ENCODE results near the gene B9D2.
A peak's percentile ranks its signal among the peaks of the same experiment; 100 is the strongest.

B9D2 gene

DNA sequence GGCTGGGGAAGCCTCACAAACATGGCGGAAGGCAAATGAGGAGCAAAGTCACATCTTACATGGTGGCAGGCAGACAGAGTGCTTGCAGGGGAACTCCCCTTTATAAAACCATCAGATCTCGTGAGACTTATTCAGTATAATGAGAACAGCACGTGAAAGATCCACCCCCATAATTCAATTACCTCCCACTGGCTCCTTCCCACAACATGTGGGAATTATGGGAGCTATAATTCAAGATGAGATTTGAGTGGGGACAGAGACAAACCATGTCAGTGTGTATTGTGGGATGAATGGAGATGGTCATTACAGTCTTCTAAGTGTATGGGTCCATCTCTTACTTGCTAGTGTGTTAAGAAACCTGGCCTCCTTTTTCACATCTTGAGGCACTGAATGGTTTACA lies 38.1 kb upstream of the B9D2 start:
- Histone ChIP-seq H3K9ac (ENCODE audit: low read depth, low read length) (no peak overlapping the region), H3K4me1 (ENCODE audit: control insufficient read depth, insufficient read depth, low read length) (peaks cover 8% of the 10 kb centered on the region), H3K4me3 (ENCODE audit: low read length) (no peak overlapping the region), H3K4me2 (ENCODE audit: low read length) (no peak overlapping the region), H3K27me3 (ENCODE audit: control insufficient read depth, insufficient read depth, low read length) (no peaks in the 10 kb centered on the region), H3K36me3 (ENCODE audit: insufficient read depth, low read length) (peaks cover 2% of the 10 kb centered on the region), H3K9me3 (replicated peaks; ENCODE audit: low read length) (no peaks in the 10 kb centered on the region)

DNA sequence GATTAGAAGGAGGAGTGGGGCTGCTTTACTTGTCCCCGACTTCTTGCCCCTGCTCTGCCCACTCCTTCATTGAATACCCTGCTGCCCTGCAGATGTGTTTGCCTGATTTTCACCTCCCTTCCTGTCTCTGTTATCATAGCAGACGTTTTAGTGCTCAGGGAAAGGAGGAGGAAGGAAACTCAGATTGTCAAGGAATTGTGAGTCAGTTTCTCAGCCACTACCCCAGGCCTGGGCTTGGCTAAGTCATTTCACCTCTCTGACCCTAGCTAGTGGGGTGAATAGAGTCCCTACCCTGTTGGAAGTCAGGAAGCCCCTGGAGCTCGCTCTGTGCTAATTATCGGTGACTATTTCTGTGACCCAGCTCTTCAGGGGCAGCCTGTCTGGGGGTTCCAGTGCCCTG lies 37.5 kb upstream of the B9D2 start:
- no peak overlapping the region for H3K4me2 ChIP-seq (ENCODE audit: low read length)
- no peaks in the 10 kb centered on the region for H3K27me3 ChIP-seq (ENCODE audit: control insufficient read depth, insufficient read depth, low read length)
- H3K4me1 ChIP-seq (ENCODE audit: control insufficient read depth, insufficient read depth, low read length): peaks cover 8% of the 10 kb centered on the region
- H3K36me3 ChIP-seq (ENCODE audit: insufficient read depth, low read length): peaks cover 2% of the 10 kb centered on the region
- no peak overlapping the region for H3K9ac ChIP-seq (ENCODE audit: low read depth, low read length)
- H3K4me3 ChIP-seq (ENCODE audit: low read length): no peak overlapping the region
- no peaks in the 10 kb centered on the region for H3K9me3 ChIP-seq (replicated peaks; ENCODE audit: low read length)

DNA sequence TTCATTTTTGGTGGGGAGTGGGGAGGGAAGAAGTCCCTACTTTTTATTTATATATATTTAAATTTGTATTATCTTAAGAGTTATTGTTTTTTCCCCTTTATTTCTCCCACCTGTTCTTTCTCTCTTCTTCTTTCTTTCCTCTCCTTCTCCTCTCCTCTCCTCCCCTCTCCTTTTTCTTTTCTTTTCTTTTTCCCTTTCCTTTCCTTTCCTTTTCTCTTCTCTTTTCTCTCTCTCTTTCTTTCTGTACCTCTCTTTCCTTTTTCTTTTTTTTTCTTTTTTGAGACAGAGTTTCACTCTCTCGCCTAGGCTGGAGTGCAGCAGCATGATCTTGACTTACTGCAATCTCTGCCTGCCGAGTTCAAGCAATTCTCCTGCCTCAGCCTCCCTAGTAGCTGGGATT lies 35.6 kb upstream of the B9D2 start:
- H3K9ac ChIP-seq (ENCODE audit: low read depth, low read length): no peak overlapping the region
- no peak overlapping the region for H3K4me2 ChIP-seq (ENCODE audit: low read length)
- no peak overlapping the region for H3K4me3 ChIP-seq (ENCODE audit: low read length)
- no peaks in the 10 kb centered on the region for H3K27me3 ChIP-seq (ENCODE audit: control insufficient read depth, insufficient read depth, low read length)
- peaks cover 2% of the 10 kb centered on the region for H3K36me3 ChIP-seq (ENCODE audit: insufficient read depth, low read length)
- peaks cover 8% of the 10 kb centered on the region for H3K4me1 ChIP-seq (ENCODE audit: control insufficient read depth, insufficient read depth, low read length)
- H3K9me3 ChIP-seq (replicated peaks; ENCODE audit: low read length): no peaks in the 10 kb centered on the region

DNA sequence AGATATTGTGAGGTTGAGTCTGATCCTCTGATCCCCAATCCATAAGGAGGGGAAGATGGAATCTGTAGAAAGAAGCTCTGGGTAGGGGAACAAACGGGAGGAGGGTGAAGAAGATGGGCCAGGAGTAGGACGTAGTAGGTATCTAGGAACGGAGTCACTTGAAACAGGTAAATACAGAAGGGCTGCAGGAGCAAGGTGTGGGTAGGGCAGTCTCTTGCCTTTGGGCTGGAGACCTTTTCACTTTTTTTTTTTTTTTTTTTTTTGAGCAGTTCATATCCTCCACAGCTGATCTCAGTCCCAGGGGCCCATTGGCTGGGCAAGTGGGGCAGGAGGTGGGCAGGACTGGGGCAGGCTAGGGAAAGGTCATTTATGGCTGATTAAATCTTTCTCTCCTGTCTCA lies 35.1 kb upstream of the B9D2 start:
- Histone ChIP-seq H3K27me3 (ENCODE audit: control insufficient read depth, insufficient read depth, low read length) (no peaks in the 10 kb centered on the region), H3K9ac (ENCODE audit: low read depth, low read length) (peak overlapping the region; percentile 97), H3K4me1 (ENCODE audit: control insufficient read depth, insufficient read depth, low read length) (peaks cover 8% of the 10 kb centered on the region), H3K4me3 (ENCODE audit: low read length) (peak overlapping the region; percentile 91), H3K4me2 (ENCODE audit: low read length) (peak overlapping the region; percentile 99), H3K36me3 (ENCODE audit: insufficient read depth, low read length) (peaks cover 2% of the 10 kb centered on the region), H3K9me3 (replicated peaks; ENCODE audit: low read length) (no peaks in the 10 kb centered on the region)

DNA sequence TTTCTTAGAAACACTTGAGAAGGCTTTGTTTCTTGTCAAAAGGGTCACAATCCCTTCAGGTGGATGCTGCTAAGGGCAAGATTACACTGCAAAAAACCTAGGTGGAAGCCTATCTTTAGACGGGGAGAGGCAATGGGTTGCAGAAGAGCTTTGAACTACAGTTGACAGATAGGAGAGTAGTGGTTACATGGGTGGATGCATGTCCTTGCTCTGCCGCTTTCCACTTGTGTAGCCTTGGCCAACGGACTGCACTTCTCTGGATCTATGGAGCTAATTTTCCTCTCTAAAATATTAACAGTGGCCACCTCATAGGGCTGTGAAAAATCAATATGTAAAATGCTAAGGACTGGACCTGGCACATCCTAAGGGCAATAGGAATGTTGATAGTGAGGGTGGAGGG lies 34.6 kb upstream of the B9D2 start:
- H3K36me3 ChIP-seq (ENCODE audit: insufficient read depth, low read length): peaks cover 2% of the 10 kb centered on the region
- H3K9me3 ChIP-seq (replicated peaks; ENCODE audit: low read length): no peaks in the 10 kb centered on the region
- H3K27me3 ChIP-seq (ENCODE audit: control insufficient read depth, insufficient read depth, low read length): no peaks in the 10 kb centered on the region
- H3K4me3 ChIP-seq (ENCODE audit: low read length): peak overlapping the region; percentile 91
- H3K9ac ChIP-seq (ENCODE audit: low read depth, low read length): peak overlapping the region; percentile 97
- H3K4me2 ChIP-seq (ENCODE audit: low read length): peak overlapping the region; percentile 99
- H3K4me1 ChIP-seq (ENCODE audit: control insufficient read depth, insufficient read depth, low read length): peaks cover 8% of the 10 kb centered on the region

DNA sequence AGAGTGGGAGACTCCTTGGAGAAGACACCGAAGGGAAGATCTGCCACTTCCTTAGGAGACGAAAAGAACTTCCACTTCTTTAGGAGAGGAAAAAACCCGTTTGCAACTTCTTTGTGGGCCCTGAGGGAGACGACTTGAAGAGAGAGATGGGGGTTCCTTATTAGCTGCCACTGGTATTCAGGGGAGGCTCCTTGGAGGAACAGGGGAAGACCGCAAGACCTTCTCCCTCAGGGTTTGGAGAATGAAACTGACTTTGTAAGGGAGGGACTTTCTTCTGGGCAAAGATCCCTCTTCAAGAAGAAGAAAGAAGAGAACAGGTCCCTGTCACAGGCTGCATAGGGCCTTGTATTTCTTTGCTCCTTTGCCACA lies 34.1 kb upstream of the B9D2 start:
- no peaks in the 10 kb centered on the region for H3K27me3 ChIP-seq (ENCODE audit: control insufficient read depth, insufficient read depth, low read length)
- H3K36me3 ChIP-seq (ENCODE audit: insufficient read depth, low read length): no peaks in the 10 kb centered on the region
- H3K4me2 ChIP-seq (ENCODE audit: low read length): peak overlapping the region; percentile 99
- peak overlapping the region; percentile 91 for H3K4me3 ChIP-seq (ENCODE audit: low read length)
- H3K9me3 ChIP-seq (replicated peaks; ENCODE audit: low read length): no peaks in the 10 kb centered on the region
- H3K4me1 ChIP-seq (ENCODE audit: control insufficient read depth, insufficient read depth, low read length): peaks cover 8% of the 10 kb centered on the region
- peak overlapping the region; percentile 97 for H3K9ac ChIP-seq (ENCODE audit: low read depth, low read length)

DNA sequence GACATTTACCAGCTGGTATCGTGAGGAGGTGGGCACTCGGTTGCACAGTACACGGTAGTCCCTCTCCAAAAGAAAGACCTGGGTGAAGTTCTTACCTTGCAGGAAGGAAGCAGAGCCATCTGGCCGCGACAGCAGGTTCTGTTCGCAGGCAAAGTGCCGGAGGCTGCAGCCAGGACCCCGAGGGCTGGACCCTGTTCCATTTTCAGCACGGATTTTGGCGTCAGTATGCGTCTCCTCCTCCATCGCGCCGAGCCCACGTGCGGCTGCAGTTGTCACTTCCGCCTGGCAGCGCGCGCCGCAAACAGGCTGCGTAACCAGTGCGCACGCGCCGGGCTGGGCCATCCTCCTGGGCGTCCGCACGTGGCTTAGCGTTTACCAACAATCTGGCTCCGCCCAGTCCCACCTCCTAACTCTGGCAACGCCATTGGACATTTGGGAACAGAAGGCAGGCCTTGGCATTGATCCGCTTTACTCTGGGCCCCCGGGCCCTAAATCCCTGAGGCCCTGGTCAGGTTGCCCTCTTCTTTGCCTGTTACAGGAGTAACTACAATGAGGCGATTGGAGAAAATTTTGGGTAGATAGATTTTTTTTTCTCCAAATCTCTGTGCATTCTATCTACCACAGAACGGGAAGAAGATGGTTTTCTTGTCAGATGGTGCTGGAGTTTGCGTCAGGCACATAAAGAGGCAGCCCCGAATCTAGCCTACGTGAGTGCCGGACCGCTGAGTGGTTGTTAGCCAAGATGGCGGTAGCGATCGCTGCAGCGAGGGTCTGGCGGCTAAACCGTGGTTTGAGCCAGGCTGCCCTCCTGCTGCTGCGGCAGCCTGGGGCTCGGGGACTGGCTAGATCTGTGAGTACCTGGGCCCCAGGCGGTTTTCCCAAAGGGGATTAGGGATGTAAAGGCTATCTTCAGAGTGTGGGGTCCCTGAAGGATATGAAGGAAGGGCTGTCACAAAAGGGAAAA lies 33.4 kb upstream of the B9D2 start, which contains the start of the genes BCKDHA and EXOSC5:
Gene BCKDHA (plus strand): TSS at position 733 of the 964 bp plus-strand sequence. CDS start 10 bp downstream, at position 743.
Gene EXOSC5 (minus strand): TSS at position 274 of the 964 bp plus-strand sequence. CDS start 31 bp downstream, at position 243.
- peak within 1 kb of the TSS; percentile 97 for H3K9ac ChIP-seq (ENCODE audit: low read depth, low read length)
- H3K36me3 ChIP-seq (ENCODE audit: insufficient read depth, low read length): no peaks in the 10 kb centered on the region
- peak within 1 kb of the TSS; percentile 91 for H3K4me3 ChIP-seq (ENCODE audit: low read length)
- H3K4me1 ChIP-seq (ENCODE audit: control insufficient read depth, insufficient read depth, low read length): peaks cover 8% of the 10 kb centered on the region
- peak within 1 kb of the TSS; percentile 99 for H3K4me2 ChIP-seq (ENCODE audit: low read length)
- H3K27me3 ChIP-seq (ENCODE audit: control insufficient read depth, insufficient read depth, low read length): no peaks in the 10 kb centered on the region
- H3K9me3 ChIP-seq (replicated peaks; ENCODE audit: low read length): no peaks in the 10 kb centered on the region

DNA sequence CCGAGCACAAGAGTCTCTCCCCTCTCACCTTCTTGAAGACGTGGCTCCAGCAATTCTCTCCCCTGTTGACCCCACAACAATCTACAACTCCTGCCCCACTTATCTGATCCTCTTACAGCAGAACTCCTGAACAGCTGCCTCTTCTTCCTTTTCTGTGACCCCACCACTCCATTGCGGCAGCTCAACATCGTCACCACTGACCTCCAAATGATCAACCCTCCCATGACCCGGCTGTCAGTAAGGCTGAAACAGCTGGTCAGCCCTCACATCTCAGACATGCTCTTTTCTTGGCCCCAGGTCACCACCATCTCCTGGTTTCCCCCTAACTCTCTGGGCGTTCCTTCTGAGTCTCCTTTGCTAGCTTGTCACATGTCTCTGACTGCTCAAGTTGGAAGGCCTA lies 31.4 kb upstream of the B9D2 start:
- Histone ChIP-seq H3K4me1 (ENCODE audit: control insufficient read depth, insufficient read depth, low read length) (peaks cover 8% of the 10 kb centered on the region), H3K9me3 (replicated peaks; ENCODE audit: low read length) (no peaks in the 10 kb centered on the region)

DNA sequence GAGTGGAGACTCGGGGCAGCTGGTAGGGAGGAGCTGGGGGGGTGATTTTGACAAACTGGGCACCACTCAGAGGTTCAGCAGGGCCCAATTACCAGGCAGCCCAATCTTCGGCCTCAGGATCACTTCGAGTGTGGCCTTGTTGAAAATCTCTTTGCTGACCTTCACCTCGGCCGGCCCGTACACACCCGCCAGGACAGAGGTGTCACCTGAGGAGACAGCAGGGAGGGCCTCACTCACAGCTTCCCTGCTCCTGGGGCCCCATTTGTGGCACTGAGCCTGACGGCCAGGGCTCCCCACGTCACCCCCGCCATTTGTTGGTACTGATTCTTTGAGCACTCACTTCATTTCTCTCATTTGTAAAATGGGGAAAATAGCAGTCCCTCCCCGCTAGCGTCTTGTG lies 28.8 kb upstream of the B9D2 start:
- Histone ChIP-seq H3K9me3 (replicated peaks; ENCODE audit: low read length) (no peaks in the 10 kb centered on the region), H3K27me3 (ENCODE audit: control insufficient read depth, insufficient read depth, low read length) (no peaks in the 10 kb centered on the region), H3K36me3 (ENCODE audit: insufficient read depth, low read length) (peaks cover 14% of the 10 kb centered on the region), H3K4me3 (ENCODE audit: low read length) (no peak overlapping the region), H3K4me1 (ENCODE audit: control insufficient read depth, insufficient read depth, low read length) (no peaks in the 10 kb centered on the region), H3K4me2 (ENCODE audit: low read length) (no peak overlapping the region), H3K9ac (ENCODE audit: low read depth, low read length) (no peak overlapping the region)

More for the DNA sequence above, 31.4 kb upstream of the B9D2 start:
- Histone ChIP-seq H3K27me3 (ENCODE audit: control insufficient read depth, insufficient read depth, low read length) (no peaks in the 10 kb centered on the region), H3K9ac (ENCODE audit: low read depth, low read length) (no peak overlapping the region), H3K4me2 (ENCODE audit: low read length) (no peak overlapping the region), H3K4me3 (ENCODE audit: low read length) (no peak overlapping the region), H3K36me3 (ENCODE audit: insufficient read depth, low read length) (peaks cover 11% of the 10 kb centered on the region)

DNA sequence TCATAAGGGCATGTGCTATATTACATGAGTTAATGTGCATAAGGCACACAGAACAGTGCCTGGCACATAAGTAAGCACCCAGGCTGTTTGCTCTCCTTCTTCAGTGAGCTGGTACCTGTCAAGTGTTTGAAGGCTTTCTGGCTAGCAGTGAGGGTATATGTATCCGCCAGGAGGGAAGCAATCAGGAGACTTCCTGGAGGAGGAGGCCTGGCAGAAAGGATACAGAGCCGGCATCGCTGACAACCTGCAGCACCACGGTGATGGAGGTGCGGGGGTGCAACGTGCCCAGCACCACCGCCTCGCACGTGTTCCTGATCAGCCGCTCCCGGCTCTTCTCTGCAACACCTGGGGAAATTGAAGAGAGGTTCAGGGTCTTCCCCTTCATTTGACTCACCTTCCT lies 27.7 kb upstream of the B9D2 start:
- Histone ChIP-seq H3K9me3 (replicated peaks; ENCODE audit: low read length) (no peaks in the 10 kb centered on the region), H3K9ac (ENCODE audit: low read depth, low read length) (no peak overlapping the region), H3K4me1 (ENCODE audit: control insufficient read depth, insufficient read depth, low read length) (no peaks in the 10 kb centered on the region), H3K36me3 (ENCODE audit: insufficient read depth, low read length) (peaks cover 14% of the 10 kb centered on the region), H3K4me2 (ENCODE audit: low read length) (no peak overlapping the region), H3K4me3 (ENCODE audit: low read length) (no peak overlapping the region), H3K27me3 (ENCODE audit: control insufficient read depth, insufficient read depth, low read length) (no peaks in the 10 kb centered on the region)

DNA sequence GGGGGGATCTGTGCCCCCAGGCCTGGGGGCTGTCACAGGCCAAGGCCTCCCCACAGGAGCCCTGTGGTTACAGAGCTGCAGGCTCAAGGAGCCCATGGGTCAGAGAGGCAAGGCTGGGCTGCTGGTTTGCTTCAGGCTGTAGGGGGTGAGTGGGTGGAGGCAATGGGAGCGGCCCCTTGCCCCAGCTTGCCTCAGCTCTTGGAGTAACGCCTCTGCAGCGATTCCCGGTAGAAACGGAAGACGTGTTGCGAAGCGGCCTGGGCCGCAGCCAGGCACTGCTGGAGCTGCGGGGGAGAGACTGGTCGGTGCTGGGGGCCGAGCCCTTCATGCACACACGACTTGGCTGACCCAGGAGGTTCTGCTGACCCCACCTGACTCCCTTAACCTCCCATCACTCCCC lies 22.5 kb upstream of the B9D2 start:
- Histone ChIP-seq H3K27me3 (ENCODE audit: control insufficient read depth, insufficient read depth, low read length) (no peaks in the 10 kb centered on the region), H3K36me3 (ENCODE audit: insufficient read depth, low read length) (peaks cover 10% of the 10 kb centered on the region), H3K9me3 (replicated peaks; ENCODE audit: low read length) (no peaks in the 10 kb centered on the region), H3K4me2 (ENCODE audit: low read length) (no peak overlapping the region), H3K4me3 (ENCODE audit: low read length) (no peak overlapping the region), H3K9ac (ENCODE audit: low read depth, low read length) (no peak overlapping the region), H3K4me1 (ENCODE audit: control insufficient read depth, insufficient read depth, low read length) (no peaks in the 10 kb centered on the region)

DNA sequence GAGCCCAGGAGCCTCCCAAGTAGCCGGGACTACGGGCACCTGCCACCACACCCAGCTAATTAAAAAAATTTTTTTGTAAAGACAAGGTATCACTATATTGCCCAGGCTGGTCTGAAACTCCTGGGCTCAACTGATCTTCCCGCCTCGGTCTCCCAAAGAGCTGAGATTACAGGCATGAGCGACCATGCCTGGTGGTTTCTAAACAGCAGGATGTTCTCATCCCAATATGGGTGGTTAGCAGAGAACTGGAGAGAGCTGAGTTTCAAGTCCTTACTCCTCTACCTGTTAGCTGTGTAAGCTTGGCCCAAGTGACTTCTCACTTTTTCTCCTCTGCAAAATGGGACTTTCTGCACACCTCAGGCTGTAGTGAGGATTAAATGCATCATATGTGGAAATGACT lies 20.4 kb upstream of the B9D2 start:
- Histone ChIP-seq H3K9ac (ENCODE audit: low read depth, low read length) (no peak overlapping the region), H3K4me1 (ENCODE audit: control insufficient read depth, insufficient read depth, low read length) (no peaks in the 10 kb centered on the region), H3K4me2 (ENCODE audit: low read length) (no peak overlapping the region), H3K36me3 (ENCODE audit: insufficient read depth, low read length) (no peaks in the 10 kb centered on the region), H3K9me3 (replicated peaks; ENCODE audit: low read length) (no peaks in the 10 kb centered on the region), H3K27me3 (ENCODE audit: control insufficient read depth, insufficient read depth, low read length) (no peaks in the 10 kb centered on the region), H3K4me3 (ENCODE audit: low read length) (no peak overlapping the region)
